ENCODE measurements around the gene CACNA2D3. TPM values are rescaled to one million over a fixed set of nuclear protein-coding genes. Genes with fewer than 3 reads are reported as not detected.

The CACNA2D3 gene
- polyA plus RNA-seq, 1 donor, result 0.97 TPM

- peaks cover 46% of the 10 kb centered on the region for H3K27me3 ChIP-seq (ENCODE audit: control insufficient read depth, insufficient read depth, low read length)
- H3K9me3 ChIP-seq (ENCODE audit: control insufficient read depth, low read depth, low read length), result no peaks in the 10 kb centered on the region
- H3K27ac ChIP-seq (ENCODE audit: low read length), result no peak overlapping the region
- no peaks in the 10 kb centered on the region for H3K36me3 ChIP-seq (ENCODE audit: control insufficient read depth, insufficient read depth, low read length)
- 94% methylated on average over 4 of the region's 6 CpGs for WGBS (ENCODE audit: insufficient coverage, low lambda C conversion rate)
- DNase-seq, result no peak
- no peaks in the 10 kb centered on the region for H3K4me1 ChIP-seq (ENCODE audit: control insufficient read depth, insufficient read depth, low read length)
- H3K4me3 ChIP-seq (ENCODE audit: low read length), result no peak overlapping the region
These were observed 5.2 kb downstream of the CACNA2D3 start for GRCh38 chr3:54127499-54128056.

GRCh38 chr3:54131026-54131605 lies 8.8 kb downstream of the CACNA2D3 start:
- Histone ChIP-seq H3K4me1 (ENCODE audit: control insufficient read depth, insufficient read depth, low read length) (no peaks in the 10 kb centered on the region), H3K36me3 (ENCODE audit: control insufficient read depth, insufficient read depth, low read length) (no peaks in the 10 kb centered on the region), H3K27ac (ENCODE audit: low read length) (no peak overlapping the region), H3K4me3 (ENCODE audit: low read length) (no peak overlapping the region), H3K27me3 (ENCODE audit: control insufficient read depth, insufficient read depth, low read length) (peaks cover 18% of the 10 kb centered on the region), H3K9me3 (ENCODE audit: control insufficient read depth, low read depth, low read length) (no peaks in the 10 kb centered on the region)
- WGBS (ENCODE audit: insufficient coverage, low lambda C conversion rate), result 100% methylated on average over 1 of the region's 4 CpGs
- DNase-seq, result no peak

GRCh38 chr3:54131890-54132289 lies 9.5 kb downstream of the CACNA2D3 start:
- WGBS (ENCODE audit: insufficient coverage, low lambda C conversion rate), result 100% methylated on average over 2 of the region's 8 CpGs
- DNase-seq, result no peak
- peaks cover 13% of the 10 kb centered on the region for H3K27me3 ChIP-seq (ENCODE audit: control insufficient read depth, insufficient read depth, low read length)

GRCh38 chr3:54132685-54133084 lies 10.3 kb downstream of the CACNA2D3 start:
- Histone ChIP-seq H3K27me3 (ENCODE audit: control insufficient read depth, insufficient read depth, low read length) (peaks cover 9% of the 10 kb centered on the region), H3K4me1 (ENCODE audit: control insufficient read depth, insufficient read depth, low read length) (no peaks in the 10 kb centered on the region), H3K36me3 (ENCODE audit: control insufficient read depth, insufficient read depth, low read length) (no peaks in the 10 kb centered on the region), H3K27ac (ENCODE audit: low read length) (no peak overlapping the region), H3K4me3 (ENCODE audit: low read length) (no peak overlapping the region), H3K9me3 (ENCODE audit: control insufficient read depth, low read depth, low read length) (no peaks in the 10 kb centered on the region)
- no peak for DNase-seq
- WGBS (ENCODE audit: insufficient coverage, low lambda C conversion rate), result no CpG with 5 or more reads among the region's 3 CpGs

More at GRCh38 chr3:54131890-54132289, 9.5 kb downstream of the CACNA2D3 start:
- Histone ChIP-seq H3K4me3 (ENCODE audit: low read length) (no peak overlapping the region), H3K36me3 (ENCODE audit: control insufficient read depth, insufficient read depth, low read length) (no peaks in the 10 kb centered on the region), H3K4me1 (ENCODE audit: control insufficient read depth, insufficient read depth, low read length) (no peaks in the 10 kb centered on the region), H3K9me3 (ENCODE audit: control insufficient read depth, low read depth, low read length) (no peaks in the 10 kb centered on the region), H3K27ac (ENCODE audit: low read length) (no peak overlapping the region)

- Histone ChIP-seq H3K9me3 (ENCODE audit: control insufficient read depth, low read depth, low read length) (no peaks in the 10 kb centered on the region), H3K27ac (ENCODE audit: low read length) (no peak overlapping the region), H3K4me1 (ENCODE audit: control insufficient read depth, insufficient read depth, low read length) (no peaks in the 10 kb centered on the region), H3K27me3 (ENCODE audit: control insufficient read depth, insufficient read depth, low read length) (peaks cover 9% of the 10 kb centered on the region), H3K36me3 (ENCODE audit: control insufficient read depth, insufficient read depth, low read length) (no peaks in the 10 kb centered on the region), H3K4me3 (ENCODE audit: low read length) (no peak overlapping the region)
- no CpG with 5 or more reads among the region's 5 CpGs for WGBS (ENCODE audit: insufficient coverage, low lambda C conversion rate)
- DNase-seq, result no peak
These were observed 10.8 kb downstream of the CACNA2D3 start for GRCh38 chr3:54133196-54133595.

GRCh38 chr3:54134155-54134554 lies 11.8 kb downstream of the CACNA2D3 start:
- H3K4me1 ChIP-seq (ENCODE audit: control insufficient read depth, insufficient read depth, low read length), result no peaks in the 10 kb centered on the region
- no CpG with 5 or more reads among the region's 8 CpGs for WGBS (ENCODE audit: insufficient coverage, low lambda C conversion rate)
- peaks cover 10% of the 10 kb centered on the region for H3K27me3 ChIP-seq (ENCODE audit: control insufficient read depth, insufficient read depth, low read length)

GRCh38 chr3:54134713-54135112 lies 12.4 kb downstream of the CACNA2D3 start:
- 93% methylated on average over 5 of the region's 12 CpGs for WGBS (ENCODE audit: insufficient coverage, low lambda C conversion rate)
- H3K9me3 ChIP-seq (ENCODE audit: control insufficient read depth, low read depth, low read length), result no peaks in the 10 kb centered on the region
- H3K27ac ChIP-seq (ENCODE audit: low read length), result no peak overlapping the region

More at GRCh38 chr3:54134155-54134554, 11.8 kb downstream of the CACNA2D3 start:
- H3K9me3 ChIP-seq (ENCODE audit: control insufficient read depth, low read depth, low read length), result no peaks in the 10 kb centered on the region
- DNase-seq, result no peak
- H3K27ac ChIP-seq (ENCODE audit: low read length), result no peak overlapping the region
- no peaks in the 10 kb centered on the region for H3K36me3 ChIP-seq (ENCODE audit: control insufficient read depth, insufficient read depth, low read length)
- H3K4me3 ChIP-seq (ENCODE audit: low read length), result no peak overlapping the region

GRCh38 chr3:54137311-54137710 lies 15.0 kb downstream of the CACNA2D3 start:
- no peaks in the 10 kb centered on the region for H3K36me3 ChIP-seq (ENCODE audit: control insufficient read depth, insufficient read depth, low read length)
- no peak overlapping the region for H3K4me3 ChIP-seq (ENCODE audit: low read length)
- H3K27me3 ChIP-seq (ENCODE audit: control insufficient read depth, insufficient read depth, low read length), result peaks cover 5% of the 10 kb centered on the region
- H3K9me3 ChIP-seq (ENCODE audit: control insufficient read depth, low read depth, low read length), result no peaks in the 10 kb centered on the region
- 83% methylated on average over 1 of the region's 5 CpGs for WGBS (ENCODE audit: insufficient coverage, low lambda C conversion rate)
- no peak overlapping the region for H3K27ac ChIP-seq (ENCODE audit: low read length)
- no peak for DNase-seq
- no peaks in the 10 kb centered on the region for H3K4me1 ChIP-seq (ENCODE audit: control insufficient read depth, insufficient read depth, low read length)

More at GRCh38 chr3:54134713-54135112, 12.4 kb downstream of the CACNA2D3 start:
- Histone ChIP-seq H3K4me1 (ENCODE audit: control insufficient read depth, insufficient read depth, low read length) (no peaks in the 10 kb centered on the region), H3K36me3 (ENCODE audit: control insufficient read depth, insufficient read depth, low read length) (no peaks in the 10 kb centered on the region), H3K4me3 (ENCODE audit: low read length) (no peak overlapping the region), H3K27me3 (ENCODE audit: control insufficient read depth, insufficient read depth, low read length) (peaks cover 11% of the 10 kb centered on the region)
- no peak for DNase-seq

GRCh38 chr3:54138937-54139547 lies 16.7 kb downstream of the CACNA2D3 start:
- Histone ChIP-seq H3K9me3 (ENCODE audit: control insufficient read depth, low read depth, low read length) (no peaks in the 10 kb centered on the region), H3K4me1 (ENCODE audit: control insufficient read depth, insufficient read depth, low read length) (no peaks in the 10 kb centered on the region), H3K36me3 (ENCODE audit: control insufficient read depth, insufficient read depth, low read length) (no peaks in the 10 kb centered on the region), H3K27ac (ENCODE audit: low read length) (no peak overlapping the region), H3K27me3 (ENCODE audit: control insufficient read depth, insufficient read depth, low read length) (peaks cover 5% of the 10 kb centered on the region), H3K4me3 (ENCODE audit: low read length) (no peak overlapping the region)
- no CpG with 5 or more reads among the region's 9 CpGs for WGBS (ENCODE audit: insufficient coverage, low lambda C conversion rate)
- DNase-seq, result no peak

- no peaks in the 10 kb centered on the region for H3K4me1 ChIP-seq (ENCODE audit: control insufficient read depth, insufficient read depth, low read length)
- no peak overlapping the region for H3K4me3 ChIP-seq (ENCODE audit: low read length)
- H3K36me3 ChIP-seq (ENCODE audit: control insufficient read depth, insufficient read depth, low read length), result no peaks in the 10 kb centered on the region
- no peak for DNase-seq
- H3K9me3 ChIP-seq (ENCODE audit: control insufficient read depth, low read depth, low read length), result no peaks in the 10 kb centered on the region
- H3K27ac ChIP-seq (ENCODE audit: low read length), result no peak overlapping the region
- WGBS (ENCODE audit: insufficient coverage, low lambda C conversion rate), result no CpG with 5 or more reads among the region's 4 CpGs
- peaks cover 5% of the 10 kb centered on the region for H3K27me3 ChIP-seq (ENCODE audit: control insufficient read depth, insufficient read depth, low read length)
These were observed 17.3 kb downstream of the CACNA2D3 start for GRCh38 chr3:54139630-54140029.
